ENCODE data around the gene ACLY.

DNA sequence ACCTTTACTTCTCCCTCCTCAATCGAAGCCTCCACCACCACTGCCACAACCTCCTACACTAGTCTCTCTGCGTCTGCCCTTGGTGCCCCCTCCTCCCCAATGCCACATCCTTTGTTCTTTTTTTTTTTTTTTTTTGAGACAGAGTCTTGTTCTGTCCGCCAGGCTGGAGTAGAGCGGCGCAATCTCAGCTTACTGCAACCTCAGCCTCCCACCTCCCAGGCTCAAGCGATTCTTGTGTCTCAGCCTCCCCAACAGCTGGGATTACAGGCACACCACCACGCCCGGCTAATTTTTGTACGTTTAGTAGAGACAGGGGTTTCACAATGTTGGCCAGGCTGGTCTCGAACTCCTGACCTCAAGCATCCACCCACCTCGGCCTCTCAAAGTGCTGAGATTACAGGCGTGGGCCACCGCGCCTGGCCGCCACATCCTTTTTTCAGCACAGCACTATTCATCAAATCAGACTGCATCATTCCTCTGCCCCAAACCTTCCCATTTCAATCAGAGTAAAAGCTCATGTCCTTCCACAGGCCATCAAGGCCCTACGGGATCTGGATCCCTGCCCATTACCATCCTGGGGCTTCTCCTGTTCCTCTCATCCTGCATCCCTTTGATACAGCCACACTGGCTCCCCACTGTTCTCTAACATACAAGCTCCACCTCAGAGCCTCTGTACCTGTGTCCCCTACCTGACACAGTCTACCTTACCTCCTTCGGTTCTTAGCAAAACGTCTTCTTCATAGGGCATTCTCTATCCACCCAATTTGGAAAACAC is 55.5 kb downstream of the ACLY start:
- TF ChIP-seq, protein P1, sequence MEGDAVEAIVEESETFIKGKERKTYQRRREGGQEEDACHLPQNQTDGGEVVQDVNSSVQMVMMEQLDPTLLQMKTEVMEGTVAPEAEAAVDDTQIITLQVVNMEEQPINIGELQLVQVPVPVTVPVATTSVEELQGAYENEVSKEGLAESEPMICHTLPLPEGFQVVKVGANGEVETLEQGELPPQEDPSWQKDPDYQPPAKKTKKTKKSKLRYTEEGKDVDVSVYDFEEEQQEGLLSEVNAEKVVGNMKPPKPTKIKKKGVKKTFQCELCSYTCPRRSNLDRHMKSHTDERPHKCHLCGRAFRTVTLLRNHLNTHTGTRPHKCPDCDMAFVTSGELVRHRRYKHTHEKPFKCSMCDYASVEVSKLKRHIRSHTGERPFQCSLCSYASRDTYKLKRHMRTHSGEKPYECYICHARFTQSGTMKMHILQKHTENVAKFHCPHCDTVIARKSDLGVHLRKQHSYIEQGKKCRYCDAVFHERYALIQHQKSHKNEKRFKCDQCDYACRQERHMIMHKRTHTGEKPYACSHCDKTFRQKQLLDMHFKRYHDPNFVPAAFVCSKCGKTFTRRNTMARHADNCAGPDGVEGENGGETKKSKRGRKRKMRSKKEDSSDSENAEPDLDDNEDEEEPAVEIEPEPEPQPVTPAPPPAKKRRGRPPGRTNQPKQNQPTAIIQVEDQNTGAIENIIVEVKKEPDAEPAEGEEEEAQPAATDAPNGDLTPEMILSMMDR (IDR thresholded peaks at IDR 0.05), result no peak
- no peak for TF ChIP-seq POLR2A (IDR thresholded peaks at IDR 0.05)

Data from heart left ventricle (tissue), 13 donors.